PC-9 (cell line): ENCODE results near the gene WASL. TPM values are rescaled to one million over a fixed set of nuclear protein-coding genes. Genes with fewer than 3 reads are reported as not detected.

Experiments
- BruUV-seq: library from RNA; stranded (reverse); fragments of 400-500 nt; replicated peaks from 2 replicates; lab custom pipeline; 2021; lab: Mats Ljungman, UMichigan
- CTCF ChIA-PET: fragments of 300-600 bp; sonication (Branson Sonifier 250); formaldehyde crosslinking; loops from one replicate; lab custom pipeline; 2022; ENCODE audit warnings: antibody characterized with exemption; lab: Charles Lee
- POLR2A ChIA-PET: fragments of 300-600 bp; sonication (Branson Sonifier 250); formaldehyde crosslinking; loops from one replicate; lab custom pipeline; 2022; ENCODE audit warnings: antibody characterized with exemption; ENCODE audit not compliant: unreplicated experiment; lab: Charles Lee
- DNase-seq, 2 experiments: peaks; one replicate each; pipeline versions ENCODE4 v3.0.0 to v3.0.0-alpha.2; 2015 to 2022; ENCODE audit warnings: mixed read lengths in 1 of 2
- H2AFZ ChIP-seq: fragments of 200-600 bp; sonication (generic); 2 replicates; pipeline ENCODE4 v1.8.1; 2017; ENCODE audit warnings: antibody characterized with exemption
- H3F3A ChIP-seq: fragments of 200-600 bp; sonication (generic); 2 replicates; pipeline ENCODE4 v1.8.1; 2017; ENCODE audit warnings: antibody characterized with exemption, mild to moderate bottlenecking, low read depth; ENCODE audit not compliant: insufficient read depth
- H3K27ac ChIP-seq: fragments of 200-600 bp; sonication (generic); 2 replicates; pipeline ENCODE4 v1.6.1; 2016; ENCODE audit warnings: mixed run types
- H3K27me3 ChIP-seq: fragments of 200-600 bp; sonication (generic); 2 replicates; pipeline ENCODE4 v1.6.1; 2016; ENCODE audit warnings: low read depth, mixed run types; ENCODE audit not compliant: insufficient read depth
- H3K36me3 ChIP-seq: fragments of 200-600 bp; sonication (generic); 2 replicates; pipeline ENCODE4 v1.6.1; 2016; ENCODE audit warnings: low read depth, mixed run types
- H3K4me1 ChIP-seq: fragments of 200-600 bp; sonication (generic); replicated peaks from 2 replicates; pipeline ENCODE4 v1.6.1; 2016; ENCODE audit warnings: mixed run types; ENCODE audit not compliant: insufficient read depth
- H3K4me2 ChIP-seq: fragments of 200-600 bp; sonication (generic); 2 replicates; pipeline ENCODE4 v1.6.1; 2017; ENCODE audit warnings: mixed run types
- H3K4me3 ChIP-seq: fragments of 200-600 bp; sonication (generic); 2 replicates; pipeline ENCODE4 v1.6.1; 2016; ENCODE audit warnings: mixed run types
- H3K79me2 ChIP-seq: fragments of 200-600 bp; sonication (generic); 2 replicates; pipeline ENCODE4 v1.6.1; 2017; ENCODE audit warnings: low read depth, mixed run types
- H3K9me2 ChIP-seq: fragments of 200-600 bp; sonication (generic); 2 replicates; pipeline ENCODE4 v1.8.1; 2017; ENCODE audit warnings: mild to moderate bottlenecking; ENCODE audit not compliant: insufficient read depth
- H3K9me3 ChIP-seq: fragments of 200-600 bp; sonication (generic); 2 replicates; pipeline ENCODE4 v1.8.1; 2016; ENCODE audit warnings: low read depth; ENCODE audit not compliant: insufficient read depth
- H4K20me1 ChIP-seq: fragments of 200-600 bp; sonication (generic); 2 replicates; pipeline ENCODE4 v1.8.1; 2017; ENCODE audit not compliant: insufficient read depth
- EZH2 ChIP-seq: fragments of 200-600 bp; sonication (generic); IDR thresholded peaks from 2 replicates; pipeline ENCODE4 v1.8.0; 2017; ENCODE audit warnings: antibody characterized with exemption, low read depth
- intact Hi-C: fragments of 100-400 bp; cut with micrococcal nuclease; formaldehyde crosslinking; loops from one replicate; pipeline ENCODE4 v1.10.0; 2022; ENCODE audit not compliant: unreplicated experiment
- total RNA-seq: library from RNA; stranded (reverse); gene quantifications from 2 replicates; pipeline ENCODE4 v1.2.3, GENCODE V29; 2021
- TF ChIP-seq, protein P1 (sequence below): fragments of 200-600 bp; sonication (generic); conservative IDR thresholded peaks from 2 replicates; pipeline ENCODE4 v1.6.1; 2017; ENCODE audit warnings: mixed run types, antibody characterized with exemption, mild to moderate bottlenecking, moderate library complexity

WASL gene
- total RNA-seq, 1 experiment from 2014 or later: 40.3 TPM

DNA sequence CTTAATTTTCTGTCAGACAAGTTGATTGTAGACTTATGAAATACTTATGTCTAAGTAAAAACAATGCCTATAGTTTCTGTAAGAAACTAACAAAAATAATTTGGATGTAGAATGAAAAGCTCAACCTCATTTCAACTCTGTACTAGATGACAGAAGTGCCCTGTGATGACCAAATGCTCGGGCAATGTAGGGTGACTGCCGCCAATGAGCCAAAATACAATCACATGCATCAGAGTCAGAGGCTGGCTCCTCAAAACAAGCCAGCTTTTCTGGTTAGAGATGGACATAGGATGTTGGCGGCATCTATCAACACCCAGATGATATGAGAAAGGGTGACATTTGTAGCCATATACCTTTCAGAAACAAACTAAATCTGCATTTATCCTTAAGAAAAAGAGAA lies 69.2 kb downstream of the WASL start:
- H4K20me1 ChIP-seq: no peaks in the 10 kb centered on the region
- H3F3A ChIP-seq: no peaks in the 10 kb centered on the region
- no peaks in the 10 kb centered on the region for H3K9me2 ChIP-seq
- intact Hi-C loops: loop anchor here (5.0 kb wide), 1 partner anchor 42 kb away; no protein-coding TSS in a partner anchor
- ChIA-PET CTCF (no interaction called here), POLR2A (no interaction called here)
- no TSS peak for BruUV-seq
- no peaks in the 10 kb centered on the region for H3K9me3 ChIP-seq
- H3K27me3 ChIP-seq: no peaks in the 10 kb centered on the region
- DNase-seq: no peak
- TF ChIP-seq, protein P1, sequence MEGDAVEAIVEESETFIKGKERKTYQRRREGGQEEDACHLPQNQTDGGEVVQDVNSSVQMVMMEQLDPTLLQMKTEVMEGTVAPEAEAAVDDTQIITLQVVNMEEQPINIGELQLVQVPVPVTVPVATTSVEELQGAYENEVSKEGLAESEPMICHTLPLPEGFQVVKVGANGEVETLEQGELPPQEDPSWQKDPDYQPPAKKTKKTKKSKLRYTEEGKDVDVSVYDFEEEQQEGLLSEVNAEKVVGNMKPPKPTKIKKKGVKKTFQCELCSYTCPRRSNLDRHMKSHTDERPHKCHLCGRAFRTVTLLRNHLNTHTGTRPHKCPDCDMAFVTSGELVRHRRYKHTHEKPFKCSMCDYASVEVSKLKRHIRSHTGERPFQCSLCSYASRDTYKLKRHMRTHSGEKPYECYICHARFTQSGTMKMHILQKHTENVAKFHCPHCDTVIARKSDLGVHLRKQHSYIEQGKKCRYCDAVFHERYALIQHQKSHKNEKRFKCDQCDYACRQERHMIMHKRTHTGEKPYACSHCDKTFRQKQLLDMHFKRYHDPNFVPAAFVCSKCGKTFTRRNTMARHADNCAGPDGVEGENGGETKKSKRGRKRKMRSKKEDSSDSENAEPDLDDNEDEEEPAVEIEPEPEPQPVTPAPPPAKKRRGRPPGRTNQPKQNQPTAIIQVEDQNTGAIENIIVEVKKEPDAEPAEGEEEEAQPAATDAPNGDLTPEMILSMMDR: no peak
- TF ChIP-seq EZH2: no peak
- H3K79me2 ChIP-seq: no peaks in the 10 kb centered on the region
- no peak overlapping the region for H3K27ac ChIP-seq
- H2AFZ ChIP-seq: no peak overlapping the region
- peaks cover 16% of the 10 kb centered on the region; the same call in 1 of the 2 replicates for H3K36me3 ChIP-seq
- no peak overlapping the region for H3K4me2 ChIP-seq
- no peaks in the 10 kb centered on the region for H3K4me1 ChIP-seq
- no peak overlapping the region for H3K4me3 ChIP-seq

GRCh38 chr7:123677061-123677715 lies 71.6 kb downstream of the WASL start:
- DNase-seq: no peak
- Histone ChIP-seq H3K9me3 (no peaks in the 10 kb centered on the region), H4K20me1 (no peaks in the 10 kb centered on the region), H3K9me2 (no peaks in the 10 kb centered on the region), H3K4me3 (no peak overlapping the region), H2AFZ (no peak overlapping the region), H3K27ac (no peak overlapping the region), H3F3A (no peaks in the 10 kb centered on the region), H3K36me3 (peaks cover 11% of the 10 kb centered on the region; the same call in 1 of the 2 replicates), H3K4me1 (no peaks in the 10 kb centered on the region), H3K79me2 (no peaks in the 10 kb centered on the region), H3K4me2 (no peak overlapping the region), H3K27me3 (no peaks in the 10 kb centered on the region)
- CTCF ChIA-PET: interaction anchor here (0.6 kb wide), 1 partner anchor 183 kb away, joined by 3 read pairs; no protein-coding TSS in a partner anchor
- intact Hi-C loops: no loop called here
- no peak for TF ChIP-seq EZH2
- TF ChIP-seq, protein P1: no peak
- BruUV-seq: no TSS peak
- POLR2A ChIA-PET: interaction anchor here (0.7 kb wide), 1 partner anchor 17 kb away, joined by 8 read pairs; no protein-coding TSS in a partner anchor

DNA sequence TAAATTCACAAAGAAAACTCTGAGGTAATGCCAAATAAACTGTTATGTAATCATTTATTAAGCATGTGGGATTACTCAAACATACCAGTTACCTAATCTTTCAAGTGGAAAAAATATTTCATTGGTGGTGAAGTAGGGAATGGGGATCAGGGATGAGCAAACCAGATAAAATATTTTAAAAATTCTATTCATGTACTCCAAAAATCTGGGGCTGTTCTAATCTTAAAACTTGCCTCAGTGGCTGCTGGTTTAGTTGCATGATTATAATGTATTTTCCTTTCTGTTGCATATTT lies 73.7 kb downstream of the WASL start:
- H3K27ac ChIP-seq: no peak overlapping the region
- no peak overlapping the region for H3K4me2 ChIP-seq
- intact Hi-C loops: no loop called here
- no peak for TF ChIP-seq EZH2
- TF ChIP-seq, protein P1: no peak
- H3K4me1 ChIP-seq: no peaks in the 10 kb centered on the region
- no peaks in the 10 kb centered on the region for H4K20me1 ChIP-seq
- H3K9me3 ChIP-seq: no peaks in the 10 kb centered on the region
- no peak overlapping the region for H3K4me3 ChIP-seq
- H3K79me2 ChIP-seq: no peaks in the 10 kb centered on the region
- peaks cover 4% of the 10 kb centered on the region; the same call in 1 of the 2 replicates for H3K36me3 ChIP-seq
- ChIA-PET CTCF (no interaction called here), POLR2A (no interaction called here)
- DNase-seq: no peak
- H2AFZ ChIP-seq: no peak overlapping the region
- no peaks in the 10 kb centered on the region for H3K9me2 ChIP-seq
- BruUV-seq: no TSS peak
- no peaks in the 10 kb centered on the region for H3F3A ChIP-seq
- no peaks in the 10 kb centered on the region for H3K27me3 ChIP-seq
